Nucleus accumbens (tissue), 56 donors: Measurements from ENCODE around the gene PPIP5K1.
A peak's percentile ranks its signal among the peaks of the same experiment; 100 is the strongest.

Experiments used
- DNase-seq, 56 donors: peaks; one replicate each; lab custom pipeline; 2025; lab: John Stamatoyannopoulos, UW

PPIP5K1 gene

GRCh38 chr15:43519196-43519595, 70.8 kb downstream of the PPIP5K1 start:
- DNase-seq = peak in 37 of 56 donors; percentile 23 to 76 (median 48)

GRCh38 chr15:43518197-43518761, 71.7 kb downstream of the PPIP5K1 start:
- peak in 55 of 56 donors; percentile 42 to 89 (median 80) for DNase-seq

GRCh38 chr15:43517354-43518196, 72.4 kb downstream of the PPIP5K1 start, which contains the start of gene MAP1A:
Gene MAP1A, plus strand, starts transcription at chr15:43517608. Its CDS starts 3,866 bp downstream, at chr15:43521474.
- peak in 54 of 56 donors; percentile 37 to 90 (median 76) for DNase-seq

- DNase-seq = peak in 3 of 56 donors; percentile 36 to 52 (median 38)
Observed at GRCh38 chr15:43516801-43517353, 73.1 kb downstream of the PPIP5K1 start.

- DNase-seq = peak in 6 of 56 donors; percentile 13 to 58 (median 32)
Observed at GRCh38 chr15:43516185-43516584, 73.8 kb downstream of the PPIP5K1 start.

- no peak for DNase-seq
Observed at GRCh38 chr15:43515741-43516140, 74.3 kb downstream of the PPIP5K1 start.

- peak in 52 of 56 donors; percentile 22 to 91 (median 70) for DNase-seq
Observed at GRCh38 chr15:43514241-43515057, 75.6 kb downstream of the PPIP5K1 start.

GRCh38 chr15:43513550-43513949, 76.5 kb downstream of the PPIP5K1 start:
- DNase-seq = no peak

GRCh38 chr15:43511012-43511885, 78.8 kb downstream of the PPIP5K1 start:
- peak in 34 of 56 donors; percentile 20 to 72 (median 49) for DNase-seq

GRCh38 chr15:43510200-43511011, 79.6 kb downstream of the PPIP5K1 start:
- peak; percentile 75 to 100 (median 98) for DNase-seq

- peak in 5 of 56 donors; percentile 26 to 54 (median 42) for DNase-seq
Observed at GRCh38 chr15:43509660-43510199, 80.3 kb downstream of the PPIP5K1 start.

GRCh38 chr15:43508991-43509659, 80.9 kb downstream of the PPIP5K1 start:
- DNase-seq = peak in 18 of 56 donors; percentile 18 to 62 (median 34)

- no peak for DNase-seq
Observed at GRCh38 chr15:43508421-43508820, 81.6 kb downstream of the PPIP5K1 start.

GRCh38 chr15:43505738-43506137, 84.3 kb downstream of the PPIP5K1 start:
- DNase-seq = no peak

GRCh38 chr15:43499635-43500034, 90.4 kb downstream of the PPIP5K1 start:
- no peak for DNase-seq

- no peak for DNase-seq
Observed at GRCh38 chr15:43498990-43499389, 91.0 kb downstream of the PPIP5K1 start.

GRCh38 chr15:43493703-43494472, 96.1 kb downstream of the PPIP5K1 start:
- no peak for DNase-seq
